H1 (cell line): Measurements from ENCODE around the gene MITF. TPM values are rescaled to one million over a fixed set of nuclear protein-coding genes. Genes with fewer than 3 reads are reported as not detected.

ENCODE experiments used
- ATF2 ChIP-seq: IDR thresholded peaks from 2 replicates; pipeline ENCODE4 v1.6.1; 2012; ENCODE audit warnings: low read length, inconsistent platforms
- CREB1 ChIP-seq: IDR thresholded peaks from 2 replicates; pipeline ENCODE4 v1.6.1; 2012; ENCODE audit warnings: inconsistent platforms
- EGR1 ChIP-seq: IDR thresholded peaks from 2 replicates; pipeline ENCODE4 v1.6.1; 2011; ENCODE audit warnings: low read depth, low read length, borderline replicate concordance
- MAFK ChIP-seq: IDR thresholded peaks from 2 replicates; pipeline ENCODE4 v1.6.1; 2012; ENCODE audit warnings: low read depth, mild to moderate bottlenecking, improper control_type of control experiment, low read length
- RBBP5 ChIP-seq: IDR thresholded peaks from 2 replicates; pipeline ENCODE4 v1.7.1; 2012; ENCODE audit warnings: low read depth, mild to moderate bottlenecking, inconsistent platforms, low read length, moderate library complexity, borderline replicate concordance
- SIRT6 ChIP-seq: IDR thresholded peaks from one replicate; pipeline ENCODE4 v1.7.1; 2012; ENCODE audit warnings: low read length, inconsistent platforms
- polyA plus RNA-seq, 7 experiments: library from polyadenylated mRNA; depleted of rRNA in 3 of 7; stranded (reverse) in 5 of 7; unstranded in 2 of 7; fragments of >200 nt in 5 of 7; fragments of 200-250 nt in 2 of 7; gene quantifications; 1 replicate in 5 of 7; 2 replicates in 1 of 7; 4 replicates in 1 of 7; pipeline versions ENCODE4 v1.2.1 to v1.2.3, GENCODE V29; 2011 to 2013; ENCODE audit warnings: missing spikeins in 2 of 7, mixed read lengths in 2 of 7
- total RNA-seq: library from RNA; stranded (reverse); fragmentation: NEBNext Ultra II Directional; extraction: Animal tissue kit (Norgen Biotek cat#: 25700); gene quantifications from 2 replicates; pipeline ENCODE4 v1.2.1, GENCODE V29; 2021

MITF gene
- total and polyA plus RNA-seq, 2 of the 8 experiments (the other 6 are each of a cell fraction or from before 2014, with no cell fraction given) = 0.53 to 1.4 TPM

- TF ChIP-seq ATF2 (no peak), CREB1 (no peak), RBBP5 (no peak), MAFK (no peak), EGR1 (no peak), SIRT6 (no peak)
These were observed 117.9 kb downstream of the MITF start (continued) for GRCh38 chr3:69856965-69857705.
